HG03280 (cell line): Measurements from ENCODE around the gene BOLA2.
"Not testable (repeated sequence)": the region's sequence is repeated elsewhere in the genome, so short reads cannot be mapped to it uniquely, and the experiment has no call there.

Experiments
- ATAC-seq: cut with Tn5 transposase; IDR thresholded peaks from one replicate; pipeline ENCODE4 v1.9.1; 2021; ENCODE audit warnings: mild to moderate bottlenecking, moderate library complexity; ENCODE audit not compliant: unreplicated experiment

Gene BOLA2

GRCh38 chr16:29454269-29454668, at the start of gene BOLA2, which contains the start of gene SLX1B:
BOLA2 (minus strand) TSS chr16:29454351; CDS start chr16:29454253, 98 bp downstream.
SLX1B (plus strand) TSS chr16:29454533.
- peak; percentile 87 for ATAC-seq

GRCh38 chr16:29482276-29482675, 28.1 kb upstream of the BOLA2 start:
- ATAC-seq: not testable (repeated sequence)

- ATAC-seq: not testable (repeated sequence)
Observed at GRCh38 chr16:29472065-29472464, 17.9 kb upstream of the BOLA2 start.

GRCh38 chr16:29469660-29470059, 15.5 kb upstream of the BOLA2 start:
- not testable (repeated sequence) for ATAC-seq

GRCh38 chr16:29467654-29468366, 13.7 kb upstream of the BOLA2 start:
- not testable (repeated sequence) for ATAC-seq

- ATAC-seq: not testable (repeated sequence)
Observed at GRCh38 chr16:29466904-29467303, 12.8 kb upstream of the BOLA2 start.

GRCh38 chr16:29465985-29466824, 12.1 kb upstream of the BOLA2 start:
- ATAC-seq: not testable (repeated sequence)

- not testable (repeated sequence) for ATAC-seq
Observed at GRCh38 chr16:29460647-29461030, 6.5 kb upstream of the BOLA2 start.

GRCh38 chr16:29459706-29460646, 5.8 kb upstream of the BOLA2 start, which contains the start of gene SULT1A4:
SULT1A4 (plus strand) TSS chr16:29459913; CDS start chr16:29461386, 1,473 bp downstream.
- not testable (repeated sequence) for ATAC-seq

GRCh38 chr16:29457660-29458059, 3.5 kb upstream of the BOLA2 start:
- ATAC-seq: not testable (repeated sequence)

- ATAC-seq: peak; percentile 57
Observed at GRCh38 chr16:29454828-29455227, 677 bp upstream of the BOLA2 start.

GRCh38 chr16:29453754-29454153, 397 bp downstream of the BOLA2 start:
- ATAC-seq: peak; percentile 8

GRCh38 chr16:29425390-29425789, 28.8 kb downstream of the BOLA2 start:
- ATAC-seq: not testable (repeated sequence)

GRCh38 chr16:29423587-29423986, 30.6 kb downstream of the BOLA2 start:
- ATAC-seq: not testable (repeated sequence)

GRCh38 chr16:29405249-29405648, 48.9 kb downstream of the BOLA2 start:
- not testable (repeated sequence) for ATAC-seq
